Ramos (cell line): Measurements from ENCODE around the gene AFF3.

Experiments
- in situ Hi-C: fragments of 300-500 bp; cut with MboI; formaldehyde crosslinking; loops from one replicate; pipeline ENCODE4 v1.14.3; 2022; ENCODE audit warnings: low sequenced_read_pairs; ENCODE audit not compliant: unreplicated experiment

The AFF3 gene

DNA sequence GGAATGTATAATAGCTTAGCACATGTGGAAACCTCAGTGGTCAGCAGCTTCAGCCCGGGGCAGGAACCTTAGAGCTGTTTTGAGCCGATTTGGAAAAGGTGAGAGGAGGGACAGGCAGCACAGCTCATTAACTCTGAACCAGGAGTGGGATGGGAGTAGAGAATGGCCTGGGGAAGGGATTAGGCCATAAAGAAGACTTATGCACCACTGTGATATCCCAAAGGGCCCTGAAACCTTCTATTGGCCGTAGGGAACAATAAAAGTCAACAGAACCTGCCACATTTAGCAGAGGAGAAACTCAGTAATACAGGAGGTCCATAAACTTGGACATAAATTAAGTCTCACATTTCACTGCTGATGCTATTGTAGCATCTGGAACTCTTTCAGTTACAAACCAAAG lies 528.4 kb downstream of the AFF3 start:
- in situ Hi-C loops = no loop called here

DNA sequence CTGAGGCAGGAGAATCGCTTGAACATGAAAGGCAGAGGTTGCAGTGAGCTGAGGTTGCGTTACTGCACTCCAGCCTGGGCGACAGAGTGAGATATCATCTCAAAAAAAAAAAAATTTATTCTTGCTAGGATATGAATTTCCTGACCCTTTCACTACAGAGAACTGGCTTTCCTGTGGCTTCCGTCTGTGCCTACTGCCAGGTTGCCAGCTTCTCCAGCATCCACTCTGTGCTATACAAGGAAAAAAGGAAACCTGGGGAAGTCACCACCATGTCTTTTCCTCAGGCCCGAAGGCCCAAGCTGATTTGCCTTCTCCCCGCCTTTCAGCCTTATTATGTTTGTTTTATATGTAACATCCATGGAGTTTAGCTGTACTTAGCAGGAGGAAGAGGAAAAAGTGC lies 530.6 kb downstream of the AFF3 start:
- in situ Hi-C loops = no loop called here

DNA sequence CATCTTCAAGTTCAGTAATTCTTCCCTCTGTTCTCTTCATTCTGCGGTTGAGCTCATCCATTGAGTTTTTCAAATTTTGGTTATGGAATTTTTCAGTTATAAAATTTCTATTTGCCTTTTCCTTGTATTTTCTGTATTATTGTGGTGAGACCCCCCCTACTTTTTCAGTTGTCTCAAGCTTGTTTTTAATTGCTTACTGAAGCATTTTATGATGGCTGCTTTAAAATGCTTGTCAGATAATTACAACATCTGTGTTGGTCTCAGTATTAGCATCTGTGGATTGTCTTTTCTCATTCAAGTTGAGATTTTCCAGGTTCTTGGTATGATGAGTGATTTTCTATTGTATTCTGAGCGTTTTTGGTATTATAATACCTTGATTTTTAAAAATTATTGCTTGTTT lies 531.4 kb downstream of the AFF3 start:
- in situ Hi-C loops = no loop called here

DNA sequence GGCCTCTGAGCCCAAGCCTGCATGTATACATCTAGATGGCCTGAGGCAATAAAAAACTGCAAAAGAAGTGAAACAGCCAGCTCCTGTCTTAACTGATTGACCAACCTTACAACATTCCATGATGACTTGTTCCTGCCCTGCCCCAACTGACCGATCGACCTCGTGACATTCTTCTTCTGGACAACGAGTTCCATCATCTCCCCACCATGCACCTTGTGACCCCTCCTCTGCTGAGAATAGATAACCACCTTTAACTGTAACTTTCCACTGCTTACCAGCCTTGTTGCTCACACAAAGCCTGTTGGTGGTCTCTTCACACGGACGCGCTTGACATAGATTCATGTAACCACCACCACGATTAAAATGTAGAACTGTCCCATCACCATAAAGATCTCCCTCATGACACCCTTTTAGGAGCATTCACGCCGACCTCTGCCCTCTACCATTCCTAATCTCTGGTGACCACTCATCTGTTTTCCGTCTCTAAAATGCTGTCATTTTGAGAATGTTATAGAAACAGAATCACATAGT lies 532.5 kb downstream of the AFF3 start:
- in situ Hi-C loops = no loop called here

DNA sequence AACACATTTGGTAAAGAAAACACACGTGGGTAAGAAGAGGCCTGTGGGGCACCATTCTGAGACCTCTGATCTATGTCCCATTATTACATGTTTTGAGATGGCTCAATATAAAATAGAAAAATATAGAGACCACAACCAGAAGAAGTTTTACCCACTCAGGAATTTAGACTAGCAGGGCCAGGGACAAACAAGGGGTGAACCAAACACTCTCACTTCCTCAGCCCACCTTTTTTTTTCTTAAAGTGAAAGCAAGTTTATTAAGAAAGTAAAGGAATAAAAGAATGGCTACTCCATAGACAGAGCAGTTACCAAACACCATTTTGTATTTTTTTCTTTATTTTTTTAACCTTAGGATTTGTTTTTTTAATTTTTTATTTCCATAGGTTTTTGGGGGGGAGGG lies 533.5 kb downstream of the AFF3 start:
- in situ Hi-C loops = no loop called here

DNA sequence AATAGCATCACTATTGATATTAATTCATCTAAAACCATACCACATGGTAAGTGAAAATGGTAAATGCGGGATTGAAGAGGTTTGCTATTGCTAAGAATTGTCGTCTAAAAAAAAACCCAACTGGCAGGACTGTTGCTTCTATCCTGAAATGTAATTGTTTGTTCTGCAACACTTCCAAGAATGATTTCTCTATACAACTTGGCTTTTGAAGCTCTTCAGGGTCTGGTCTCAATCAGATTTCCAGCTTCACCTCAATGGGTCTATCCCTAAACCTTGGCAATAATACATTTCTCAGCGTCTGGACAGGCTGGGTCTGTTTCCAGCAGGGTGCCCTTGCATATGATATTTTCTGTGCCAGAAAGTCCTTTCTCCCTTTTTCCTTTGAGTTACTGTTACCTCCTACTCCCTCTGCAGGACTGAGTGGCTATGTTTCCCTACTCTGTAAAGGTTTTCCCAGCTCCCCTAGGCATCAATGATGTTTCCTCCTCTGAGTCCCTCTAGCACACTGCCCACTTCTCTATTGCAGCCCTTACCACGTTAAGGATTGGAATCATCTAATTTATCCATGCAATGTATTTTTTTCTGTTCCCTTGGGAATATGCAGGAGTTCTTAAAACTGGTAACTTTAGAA lies 534.4 kb downstream of the AFF3 start:
- in situ Hi-C loops = no loop called here

DNA sequence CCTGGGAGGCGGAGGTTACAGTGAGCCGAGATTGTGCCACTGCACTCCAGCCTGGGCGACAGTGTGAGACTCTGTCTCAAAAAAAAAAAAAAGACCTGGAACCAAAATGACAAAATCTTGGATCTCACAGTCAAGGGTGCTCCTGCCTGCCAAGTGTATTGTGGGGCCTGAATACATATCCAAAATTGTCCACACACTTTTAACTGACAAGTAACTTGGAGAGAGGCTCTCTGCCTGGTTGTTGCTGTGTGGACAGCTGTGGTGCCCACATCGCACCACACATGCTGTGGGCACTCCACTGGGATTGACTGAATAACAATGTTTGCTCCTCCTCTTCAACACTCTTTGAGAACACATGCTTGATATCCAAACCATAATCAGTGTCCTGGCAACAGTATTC lies 534.9 kb downstream of the AFF3 start:
- in situ Hi-C loops = no loop called here

DNA sequence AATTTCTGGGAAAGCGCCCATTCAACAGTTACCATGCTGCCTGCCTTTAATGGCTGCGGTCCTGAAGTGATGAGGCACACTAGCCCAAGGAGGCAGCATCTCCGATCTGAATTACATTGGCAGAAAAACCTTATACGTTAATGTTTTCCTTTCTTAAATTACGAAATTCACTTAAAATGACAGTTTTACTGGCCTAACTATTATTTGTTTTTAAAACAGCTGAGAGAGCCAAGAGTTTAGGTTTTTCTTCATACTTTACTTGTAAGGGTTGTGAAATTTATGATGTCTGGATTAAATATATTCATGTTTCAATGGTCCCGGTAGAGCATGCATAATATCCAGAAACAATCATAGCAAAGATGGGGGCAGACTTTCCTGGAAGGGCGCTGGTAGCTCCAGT lies 537.4 kb downstream of the AFF3 start:
- in situ Hi-C loops = no loop called here

DNA sequence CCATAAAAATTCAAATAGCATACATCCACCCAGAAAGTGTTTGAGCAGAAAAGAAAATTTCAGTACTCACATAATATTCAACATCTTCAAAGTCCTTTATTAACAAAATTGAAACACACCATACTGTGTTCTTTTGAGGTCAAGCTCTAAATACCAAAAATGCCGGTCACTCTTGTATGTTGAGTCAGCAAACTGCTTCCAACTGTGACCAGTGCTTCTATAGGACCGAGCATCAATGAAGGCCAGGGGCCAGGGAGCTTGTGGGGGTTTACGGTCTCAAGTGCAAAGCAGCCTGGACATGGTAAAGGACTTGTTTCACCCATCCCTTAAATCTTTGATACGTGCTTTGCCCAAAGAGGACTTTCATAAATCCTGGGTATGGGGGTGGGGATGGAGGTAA lies 539.9 kb downstream of the AFF3 start:
- in situ Hi-C loops = no loop called here

DNA sequence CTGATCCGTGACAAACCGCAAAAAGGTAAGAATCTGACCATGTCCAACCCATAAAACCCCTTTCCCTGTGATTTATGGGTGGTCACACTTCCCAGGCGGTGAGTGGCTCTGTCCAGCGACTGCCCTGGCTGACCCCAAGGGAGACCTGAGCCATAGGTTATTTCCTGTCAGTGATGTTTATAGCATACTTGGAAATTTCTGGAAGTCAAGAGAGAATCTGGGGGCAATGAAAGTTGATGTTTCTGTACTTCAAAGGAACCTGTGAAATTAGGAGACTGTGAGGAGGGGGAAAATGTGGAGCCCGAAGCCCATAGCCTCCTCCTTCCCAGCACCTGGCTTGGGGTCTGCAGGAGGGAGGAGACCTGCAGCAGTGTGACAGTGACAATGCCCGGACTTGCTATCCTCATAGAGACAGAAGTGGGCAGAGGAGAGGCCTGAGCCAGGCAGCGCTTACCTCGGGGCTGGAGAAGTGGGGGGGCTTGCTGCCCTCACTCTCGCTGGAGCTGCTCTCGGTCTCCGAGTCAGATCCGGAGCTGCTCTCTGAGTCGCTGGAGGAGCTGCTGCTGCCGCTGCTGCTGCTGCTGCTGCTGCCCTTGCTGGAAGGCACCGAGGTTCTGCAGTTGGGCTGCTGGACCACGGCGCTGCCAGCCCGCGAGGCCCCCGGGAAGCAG lies 541.3 kb downstream of the AFF3 start:
- in situ Hi-C loops = no loop called here

DNA sequence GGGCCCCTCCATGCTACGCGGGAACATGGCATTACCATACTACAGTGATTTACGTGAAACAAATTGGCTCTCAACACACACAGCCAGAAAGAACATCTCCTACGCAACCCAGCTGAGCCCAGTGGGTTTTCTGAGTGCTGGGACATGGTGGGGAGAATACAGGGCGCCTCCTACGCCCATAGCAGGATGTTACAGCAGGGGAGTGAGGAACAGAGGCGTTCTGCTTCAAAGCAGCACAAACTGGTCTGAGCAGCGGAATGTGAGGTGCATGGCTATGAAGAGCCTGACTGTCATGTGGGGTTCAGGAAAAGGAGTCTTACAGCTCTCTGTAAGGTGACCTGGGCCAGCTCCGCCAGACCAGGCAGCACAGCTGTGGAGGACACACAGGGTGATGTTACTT lies 543.9 kb downstream of the AFF3 start:
- in situ Hi-C loops = no loop called here

DNA sequence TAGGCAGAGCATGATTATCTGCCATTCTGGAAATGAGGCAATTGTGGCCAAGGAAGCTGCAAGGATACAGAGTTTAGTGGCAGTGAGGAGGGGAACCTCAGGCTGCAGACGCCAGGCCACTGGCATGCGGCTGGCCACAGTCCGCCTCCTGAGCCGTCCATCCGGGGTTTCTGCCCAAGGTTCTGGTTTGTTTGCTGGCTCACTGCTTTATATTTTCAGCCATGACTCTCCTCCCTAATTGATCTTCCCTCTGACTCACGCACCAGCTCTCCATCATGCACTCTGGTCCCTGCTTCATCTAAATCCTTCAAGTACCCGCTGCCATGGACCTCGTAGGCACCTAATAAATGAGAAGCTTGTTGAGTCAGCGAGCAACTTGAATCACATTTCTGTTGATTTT lies 544.8 kb downstream of the AFF3 start:
- in situ Hi-C loops = no loop called here

DNA sequence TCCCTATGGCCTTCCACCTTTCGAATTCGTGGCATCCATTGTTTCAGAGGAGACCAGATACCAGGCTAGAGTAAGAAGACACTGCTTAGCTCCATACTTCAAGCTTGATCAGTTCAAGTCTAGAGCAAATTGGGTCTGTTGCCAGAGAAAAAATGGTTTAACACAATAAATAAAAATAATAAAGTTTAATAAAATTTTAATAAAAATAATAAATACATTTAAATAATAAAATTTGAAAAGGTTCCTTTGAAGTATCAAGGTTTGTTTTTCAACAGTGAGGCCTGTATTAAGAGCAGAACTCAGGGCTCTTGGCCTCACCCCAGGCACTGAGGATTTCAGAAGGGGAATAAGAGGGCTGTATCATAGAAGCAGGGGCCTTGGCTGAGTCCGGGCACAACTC lies 547.0 kb downstream of the AFF3 start:
- in situ Hi-C loops = no loop called here

DNA sequence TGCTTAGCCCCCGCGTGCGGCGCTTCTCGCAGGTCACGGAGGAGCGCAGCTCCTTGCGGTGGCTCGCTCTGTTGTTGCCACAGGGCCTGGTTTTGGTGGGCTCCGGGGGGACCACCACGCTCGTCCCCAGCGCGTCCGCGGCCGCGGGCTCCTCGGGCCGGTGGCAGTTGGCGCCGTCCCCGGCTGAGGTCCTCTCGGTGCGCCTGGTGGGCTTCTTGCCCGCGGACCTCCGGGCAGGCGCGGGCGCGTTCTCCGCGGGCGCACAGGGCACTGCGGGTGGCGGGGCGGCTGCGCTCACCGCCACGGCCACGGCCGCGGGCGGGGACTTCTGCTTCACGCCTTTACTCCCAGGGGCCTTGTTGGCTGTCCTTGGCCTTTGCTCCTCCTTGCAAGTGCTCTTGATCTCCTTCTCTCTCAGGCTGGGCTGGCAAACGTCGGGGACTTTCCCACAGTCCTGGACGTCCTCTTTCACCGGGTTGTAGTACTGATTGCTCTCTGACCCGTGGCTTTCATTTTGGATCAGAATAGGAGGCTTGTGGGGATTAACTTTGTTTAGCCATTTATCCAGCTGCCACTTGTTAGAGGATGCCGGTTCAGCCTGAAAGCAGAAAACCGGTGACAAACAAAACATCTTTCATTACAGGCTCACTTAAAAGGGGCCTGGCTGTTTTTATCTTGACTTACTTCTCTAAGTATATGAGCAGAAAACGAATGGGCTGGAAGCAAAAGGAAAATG lies 548.5 kb downstream of the AFF3 start:
- in situ Hi-C loops = no loop called here

DNA sequence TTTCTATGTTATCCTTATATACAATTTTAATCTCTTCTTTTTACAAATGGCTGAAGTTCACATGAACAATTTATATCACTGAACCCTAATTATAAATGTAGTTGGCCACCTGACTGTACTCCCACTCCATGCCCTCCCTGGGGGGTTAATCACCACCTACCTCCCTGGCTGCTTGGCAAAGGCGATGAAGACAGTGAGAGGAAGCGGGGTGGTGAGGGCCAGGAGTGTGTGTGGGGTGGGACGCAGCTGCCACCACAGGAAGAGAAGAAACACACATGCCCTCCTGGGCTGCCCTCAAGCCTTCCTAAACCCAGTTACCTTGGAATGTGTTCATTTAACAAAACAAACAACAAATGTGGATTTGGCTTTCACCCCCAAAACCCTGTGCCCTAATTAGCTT lies 565.6 kb downstream of the AFF3 start:
- in situ Hi-C loops = no loop called here

DNA sequence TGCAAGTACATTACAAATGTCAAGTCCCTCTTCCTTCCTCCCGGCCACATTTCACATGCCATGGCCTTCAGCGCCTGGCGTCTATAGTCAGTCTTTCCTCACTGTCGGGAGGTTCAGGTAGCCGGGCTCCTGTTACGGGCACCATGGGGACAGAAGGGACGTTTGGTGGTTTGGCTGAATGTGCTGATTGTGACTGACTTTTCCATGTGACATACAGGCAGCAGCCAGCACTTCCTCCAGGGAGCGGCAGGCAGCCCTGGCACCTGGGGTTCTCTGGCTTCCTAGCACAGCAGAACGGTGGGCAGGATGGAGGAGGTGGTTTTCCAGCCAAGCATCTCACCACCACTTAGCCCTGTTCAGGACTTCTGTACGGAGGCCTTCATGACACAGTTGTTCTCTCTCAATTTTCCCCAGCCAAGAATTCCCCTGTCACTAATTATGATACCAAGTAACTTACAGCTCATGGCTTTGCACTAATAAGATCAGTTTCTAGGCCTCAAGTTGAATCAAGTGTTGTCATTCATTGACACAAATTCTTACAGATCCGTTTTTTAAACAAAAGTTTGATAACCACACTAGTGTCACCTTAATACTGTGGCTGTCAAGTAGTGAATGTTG lies 568.6 kb downstream of the AFF3 start:
- in situ Hi-C loops = loop anchor here (25.0 kb wide), 2 partner anchors 414 to 814 kb away; no protein-coding TSS in a partner anchor

DNA sequence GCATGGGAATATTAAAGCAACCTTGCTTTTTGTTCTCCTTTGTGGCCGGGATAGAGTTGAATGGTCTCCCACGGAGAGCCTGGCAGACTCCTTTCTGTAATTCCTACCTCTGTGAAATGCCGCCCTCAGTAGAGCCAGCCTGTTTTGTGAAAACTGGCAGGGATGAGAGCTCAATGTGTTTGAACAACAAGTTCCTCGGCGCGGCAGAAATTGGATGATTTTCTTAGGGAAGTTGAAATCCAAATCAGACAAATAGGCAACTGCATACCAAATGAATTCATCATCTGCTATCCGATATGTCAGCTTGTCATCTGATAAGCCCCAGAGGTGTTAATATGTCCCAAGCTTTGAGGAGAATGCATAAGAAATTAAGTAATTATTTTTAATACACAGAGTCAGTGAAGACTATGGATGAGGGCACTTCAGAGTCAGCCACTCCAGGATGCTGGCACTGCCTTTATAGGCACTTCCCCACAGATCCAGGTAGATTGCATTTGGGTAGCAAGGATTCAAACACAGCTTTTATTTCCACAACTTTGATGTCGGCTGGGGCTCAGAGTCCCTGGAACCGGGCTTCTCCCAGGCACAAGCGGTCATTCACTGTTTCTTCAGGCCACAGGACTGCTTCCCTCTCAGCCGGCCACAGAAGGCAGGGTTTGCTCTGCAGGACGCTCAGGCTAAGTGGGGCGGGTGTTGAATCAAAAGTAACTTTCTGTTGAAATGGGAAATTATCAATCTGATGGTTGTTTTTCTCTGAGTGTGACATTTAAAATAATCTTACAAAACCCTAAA lies 569.8 kb downstream of the AFF3 start:
- in situ Hi-C loops = loop anchor here (25.0 kb wide), 2 partner anchors 415 to 815 kb away; no protein-coding TSS in a partner anchor

DNA sequence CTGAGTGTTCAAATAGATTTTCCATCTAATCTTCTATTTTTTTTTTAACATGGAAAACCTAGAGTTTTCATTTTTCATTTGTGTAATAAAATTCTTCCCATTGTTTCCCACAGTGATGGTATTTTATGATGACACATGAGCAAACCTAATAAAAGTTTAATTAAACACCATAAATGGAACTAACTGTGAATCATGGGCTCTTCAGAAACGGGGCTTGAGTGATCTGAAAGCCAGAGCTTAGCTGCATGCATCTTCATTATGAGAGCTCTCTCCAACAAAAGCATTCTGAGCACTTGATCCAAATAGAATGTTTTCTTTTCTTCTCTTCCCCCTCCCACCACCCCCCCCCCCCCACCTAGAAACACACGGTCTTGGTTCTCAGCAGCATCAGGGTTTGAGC lies 570.4 kb downstream of the AFF3 start:
- in situ Hi-C loops = loop anchor here (25.0 kb wide), 2 partner anchors 415 to 815 kb away; no protein-coding TSS in a partner anchor

DNA sequence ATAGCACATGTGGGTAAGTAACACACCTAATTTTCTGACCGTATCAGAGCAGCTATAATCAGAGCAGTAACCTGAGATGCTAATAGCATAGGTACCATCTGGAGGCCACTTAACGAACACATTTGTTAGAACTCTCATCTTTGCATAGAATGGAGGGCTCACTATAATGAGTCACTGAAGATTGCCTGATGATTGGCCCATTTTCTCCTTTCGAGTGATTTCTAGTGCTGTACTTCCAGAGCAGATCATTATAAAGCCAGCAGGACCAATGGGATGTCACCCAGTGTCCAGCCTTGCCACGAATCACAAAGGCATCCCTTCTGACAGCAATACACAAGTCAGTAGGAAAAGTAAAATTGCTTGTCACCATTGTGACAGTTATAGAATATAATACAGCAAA lies 570.9 kb downstream of the AFF3 start:
- in situ Hi-C loops = loop anchor here (25.0 kb wide), 2 partner anchors 416 to 816 kb away; no protein-coding TSS in a partner anchor

DNA sequence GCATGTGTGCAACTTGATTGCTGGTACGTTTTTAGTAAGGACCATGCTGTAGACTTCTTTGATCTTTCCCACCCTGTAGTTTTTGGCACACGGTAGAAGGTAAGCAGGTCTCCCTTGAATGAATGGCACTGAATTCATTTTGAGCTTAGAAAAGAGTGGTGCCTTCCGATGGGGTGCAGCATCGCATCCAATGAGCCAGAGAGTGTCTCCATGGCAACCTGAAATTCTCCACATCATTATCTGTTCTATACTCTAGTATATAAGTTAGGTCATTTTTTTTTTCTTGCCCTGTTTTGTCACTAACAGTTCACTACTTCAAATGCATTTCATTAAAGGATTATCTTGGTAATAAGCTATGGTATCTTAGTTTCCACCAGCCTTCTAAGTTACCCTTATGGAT lies 571.4 kb downstream of the AFF3 start:
- in situ Hi-C loops = loop anchor here (25.0 kb wide), 2 partner anchors 416 to 816 kb away; no protein-coding TSS in a partner anchor
